Uterus (tissue), 4 donors: ENCODE results near the gene B9D2. TPM values are rescaled to one million over a fixed set of nuclear protein-coding genes. Genes with fewer than 3 reads are reported as not detected.

Experiments
- DNase-seq, 2 donors: peaks; one replicate each; pipeline ENCODE4 v3.0.0-alpha.2; 2019 to 2020
- H3K27ac ChIP-seq, 2 donors: fragments of 200-600 bp; sonication (generic); 1 replicate in 1 of 2; 2 replicates in 1 of 2; pipeline ENCODE4 v1.5.1; 2016 to 2018
- H3K27me3 ChIP-seq, 2 donors: fragments of 200-600 bp; sonication (generic); one replicate each; pipeline ENCODE4 v1.5.1; 2018 to 2019; ENCODE audit warnings: control low read depth in 1 of 2
- H3K36me3 ChIP-seq, 2 donors: fragments of 200-600 bp; sonication (generic); one replicate each; pipeline ENCODE4 v1.5.1; 2019; ENCODE audit warnings: control low read depth in 1 of 2
- H3K4me1 ChIP-seq, 2 donors: fragments of 200-600 bp; sonication (generic); one replicate each; pipeline ENCODE4 v1.5.1; 2018 to 2019; ENCODE audit warnings: control low read depth in 1 of 2
- H3K4me3 ChIP-seq, 2 donors: fragments of 200-600 bp; sonication (generic); 1 replicate in 1 of 2; 2 replicates in 1 of 2; pipeline ENCODE4 v1.5.1; 2018 to 2019; ENCODE audit warnings: mild to moderate bottlenecking in 1 of 2
- H3K9me3 ChIP-seq, 2 donors: fragments of 200-600 bp; sonication (generic); one replicate each; pipeline ENCODE4 v1.5.1; 2019; ENCODE audit warnings: control low read depth in 1 of 2
- CTCF ChIP-seq, 4 experiments: fragments of 200-600 bp in 2 of 4; fragments of 450-650 bp in 2 of 4; sonication (generic) in 2 of 4; IDR thresholded peaks; one replicate each; pipeline ENCODE4 v1.5.1; 2016 to 2019; ENCODE audit warnings: antibody characterized with exemption in 4 of 4, mild to moderate bottlenecking in 2 of 4, moderate library complexity in 1 of 4
- POLR2A ChIP-seq, 2 donors: fragments of 450-650 bp; IDR thresholded peaks; one replicate each; pipeline ENCODE4 v1.6.1; 2016; ENCODE audit warnings: antibody characterized with exemption in 2 of 2, mild to moderate bottlenecking in 1 of 2, moderate library complexity in 1 of 2
- intact Hi-C: fragments of 100-400 bp; cut with DNase I; formaldehyde crosslinking; loops from one replicate; pipeline ENCODE4 v1.15.1; 2023; ENCODE audit warnings: low total_unique reads
- total RNA-seq, 4 donors: library from RNA; depleted of rRNA in 3 of 4; stranded (reverse); fragments of >200 nt in 3 of 4; gene quantifications; one replicate each; pipeline versions ENCODE4 v1.1.0 to v1.2.4, GENCODE V29; 2014 to 2023
- donor health status: DM: yes; HTN: yes; CAD: no.

B9D2 gene
- total RNA-seq, 4 donors from 2014 or later = 0.29 to 6.2 (median 3.5) TPM; not detected in 1

GRCh38 chr19:41377977-41378709 lies 14.2 kb upstream of the B9D2 start:
- Histone ChIP-seq H3K9me3 (no peaks in the 10 kb centered on the region), H3K36me3 (no peaks in the 10 kb centered on the region), H3K27ac (peak overlapping the region in 1 of 2 donors; percentile 63), H3K27me3 (no peaks in the 10 kb centered on the region), H3K4me3 (no peak overlapping the region), H3K4me1 (no peaks in the 10 kb centered on the region)
- peak; percentile 28 to 41 for DNase-seq
- TF ChIP-seq POLR2A (IDR thresholded peaks at IDR 0.05) (no peak), CTCF (IDR thresholded peaks at IDR 0.05) (peak in 1 of 4 experiments; percentile 21)
- intact Hi-C loops = no loop called here

GRCh38 chr19:41376998-41377365 lies 13.0 kb upstream of the B9D2 start:
- Histone ChIP-seq H3K4me1 (no peaks in the 10 kb centered on the region), H3K9me3 (no peaks in the 10 kb centered on the region), H3K36me3 (no peaks in the 10 kb centered on the region), H3K27me3 (no peaks in the 10 kb centered on the region), H3K27ac (peak overlapping the region; percentile 75 to 90), H3K4me3 (peak overlapping the region; percentile 44 to 56)
- intact Hi-C loops = no loop called here
- TF ChIP-seq CTCF (IDR thresholded peaks at IDR 0.05) (no peak), POLR2A (IDR thresholded peaks at IDR 0.05) (no peak)
- no peak for DNase-seq

- intact Hi-C loops = no loop called here
- Histone ChIP-seq H3K36me3 (no peaks in the 10 kb centered on the region), H3K9me3 (no peaks in the 10 kb centered on the region), H3K27ac (peak within 1 kb of the TSS; percentile 75 to 90), H3K4me1 (no peaks in the 10 kb centered on the region), H3K27me3 (no peaks in the 10 kb centered on the region), H3K4me3 (peak within 1 kb of the TSS; percentile 44 to 56)
- TF ChIP-seq POLR2A (IDR thresholded peaks at IDR 0.05) (peak in 1 of 2 donors; percentile 18), CTCF (IDR thresholded peaks at IDR 0.05) (no peak)
- DNase-seq = peak; percentile 60 to 62
Observed at GRCh38 chr19:41376241-41376997, 12.5 kb upstream of the B9D2 start, which contains the start of gene TMEM91. TSS of gene TMEM91 (plus strand) at chr19:41376533. CDS start at chr19:41378310, 1,777 bp downstream.

- Histone ChIP-seq H3K27ac (peak overlapping the region in 1 of 2 donors; percentile 41), H3K36me3 (no peaks in the 10 kb centered on the region), H3K9me3 (no peaks in the 10 kb centered on the region), H3K4me3 (no peak overlapping the region), H3K4me1 (no peaks in the 10 kb centered on the region), H3K27me3 (no peaks in the 10 kb centered on the region)
- intact Hi-C loops = no loop called here
- peak; percentile 87 for DNase-seq
- TF ChIP-seq CTCF (IDR thresholded peaks at IDR 0.05) = no peak
- no peak for TF ChIP-seq POLR2A (IDR thresholded peaks at IDR 0.05)
Observed at GRCh38 chr19:41373993-41374392, 10.0 kb upstream of the B9D2 start.

- Histone ChIP-seq H3K27ac (no peak overlapping the region), H3K4me3 (no peak overlapping the region), H3K27me3 (no peaks in the 10 kb centered on the region), H3K36me3 (no peaks in the 10 kb centered on the region), H3K9me3 (no peaks in the 10 kb centered on the region), H3K4me1 (no peaks in the 10 kb centered on the region)
- intact Hi-C loops = no loop called here
- no peak for DNase-seq
- TF ChIP-seq POLR2A (IDR thresholded peaks at IDR 0.05) (no peak), CTCF (IDR thresholded peaks at IDR 0.05) (no peak)
Observed at GRCh38 chr19:41372501-41372900, 8.6 kb upstream of the B9D2 start.
